NCI-H2196 treated with DMSO at 0.1 percent for 48 hours (cell line): ENCODE results near the gene NSD1.
"Not testable (repeated sequence)": the region's sequence is repeated elsewhere in the genome, so short reads cannot be mapped to it uniquely, and the experiment has no call there.

Source experiments
- DNase-seq: peaks from one replicate; lab custom pipeline; 2025; ENCODE audit not compliant: unreplicated experiment; lab: John Stamatoyannopoulos, UW

NSD1 gene

GRCh38 chr5:177171961-177172360, 38.4 kb downstream of the NSD1 start:
- no peak for DNase-seq

GRCh38 chr5:177175336-177175735, 41.8 kb downstream of the NSD1 start:
- DNase-seq = no peak

- DNase-seq = no peak
Observed at GRCh38 chr5:177176175-177176711, 42.7 kb downstream of the NSD1 start.

- not testable (repeated sequence) for DNase-seq
Observed at GRCh38 chr5:177177847-177178437, 44.4 kb downstream of the NSD1 start.

GRCh38 chr5:177178733-177179304, 45.2 kb downstream of the NSD1 start:
- DNase-seq = no peak

GRCh38 chr5:177179431-177179830, 45.9 kb downstream of the NSD1 start:
- DNase-seq = no peak

GRCh38 chr5:177183142-177183541, 49.6 kb downstream of the NSD1 start:
- no peak for DNase-seq

GRCh38 chr5:177183766-177184360, 50.3 kb downstream of the NSD1 start:
- no peak for DNase-seq

GRCh38 chr5:177185993-177186392, 52.4 kb downstream of the NSD1 start:
- no peak for DNase-seq

- DNase-seq = no peak
Observed at GRCh38 chr5:177186645-177187044, 53.1 kb downstream of the NSD1 start.

GRCh38 chr5:177188775-177189174, 55.2 kb downstream of the NSD1 start:
- DNase-seq = no peak

- no peak for DNase-seq
Observed at GRCh38 chr5:177189416-177189815, 55.8 kb downstream of the NSD1 start.

GRCh38 chr5:177189965-177190364, 56.4 kb downstream of the NSD1 start:
- DNase-seq = no peak

GRCh38 chr5:177194268-177194667, 60.7 kb downstream of the NSD1 start:
- DNase-seq = no peak

- DNase-seq = no peak
Observed at GRCh38 chr5:177195307-177195952, 61.9 kb downstream of the NSD1 start.

- DNase-seq = no peak
Observed at GRCh38 chr5:177198738-177199137, 65.2 kb downstream of the NSD1 start.

GRCh38 chr5:177204281-177204680, 70.7 kb downstream of the NSD1 start:
- DNase-seq = no peak

GRCh38 chr5:177209610-177210009, 76.0 kb downstream of the NSD1 start:
- DNase-seq = no peak

- DNase-seq = no peak
Observed at GRCh38 chr5:177212242-177212641, 78.7 kb downstream of the NSD1 start.

GRCh38 chr5:177220576-177220975, 87.0 kb downstream of the NSD1 start:
- DNase-seq = no peak

GRCh38 chr5:177222269-177222668, 88.7 kb downstream of the NSD1 start:
- no peak for DNase-seq

GRCh38 chr5:177225798-177226197, 92.2 kb downstream of the NSD1 start:
- DNase-seq = no peak
